GM19351 (cell line): ENCODE measurements around the gene MTF1.
A peak's percentile ranks its signal among the peaks of the same experiment; 100 is the strongest.

Experiments used
- ATAC-seq: cut with Tn5 transposase; IDR thresholded peaks from one replicate; pipeline ENCODE4 v1.9.1; 2021; ENCODE audit warnings: mild to moderate bottlenecking, moderate library complexity; ENCODE audit not compliant: unreplicated experiment

MTF1 gene

GRCh38 chr1:37831809-37832208 is 27.6 kb downstream of the MTF1 start:
- no peak for ATAC-seq

- no peak for ATAC-seq
Observed at GRCh38 chr1:37831109-37831508, 28.3 kb downstream of the MTF1 start.

- no peak for ATAC-seq
Observed at GRCh38 chr1:37828410-37829074, 30.9 kb downstream of the MTF1 start.

- ATAC-seq, result no peak
Observed at GRCh38 chr1:37825506-37825905, 33.9 kb downstream of the MTF1 start.

- no peak for ATAC-seq
Observed at GRCh38 chr1:37824001-37824400, 35.4 kb downstream of the MTF1 start.

- ATAC-seq, result no peak
Observed at GRCh38 chr1:37822906-37823815, 36.2 kb downstream of the MTF1 start.

GRCh38 chr1:37821481-37821880 is 37.9 kb downstream of the MTF1 start:
- ATAC-seq, result no peak

- ATAC-seq, result no peak
Observed at GRCh38 chr1:37817481-37817880, 41.9 kb downstream of the MTF1 start.

- ATAC-seq, result no peak
Observed at GRCh38 chr1:37814252-37814651, 45.1 kb downstream of the MTF1 start.

- no peak for ATAC-seq
Observed at GRCh38 chr1:37813529-37814145, 45.8 kb downstream of the MTF1 start.

- peak; percentile 46 for ATAC-seq
Observed at GRCh38 chr1:37811027-37811655, 48.3 kb downstream of the MTF1 start.

- no peak for ATAC-seq
Observed at GRCh38 chr1:37809942-37810341, 49.5 kb downstream of the MTF1 start.

- peak; percentile 36 for ATAC-seq
Observed at GRCh38 chr1:37808369-37809319, 50.7 kb downstream of the MTF1 start.

GRCh38 chr1:37807555-37808368 is 51.6 kb downstream of the MTF1 start, which contains the start of the genes C1orf122 and YRDC:
C1orf122 (plus strand) TSS chr1:37807790; CDS start chr1:37808405, 615 bp downstream.
YRDC (minus strand) TSS chr1:37808208; CDS start chr1:37808180, 28 bp downstream.
- ATAC-seq, result peak; percentile 88

GRCh38 chr1:37807220-37807554 is 52.2 kb downstream of the MTF1 start:
- ATAC-seq, result no peak

GRCh38 chr1:37802439-37802838 is 57.0 kb downstream of the MTF1 start:
- ATAC-seq, result no peak

- no peak for ATAC-seq
Observed at GRCh38 chr1:37797750-37798345, 61.5 kb downstream of the MTF1 start.

- no peak for ATAC-seq
Observed at GRCh38 chr1:37795340-37796125, 63.9 kb downstream of the MTF1 start.
